Esophagus squamous epithelium (tissue), 5 donors: ENCODE results near the gene SETDB2. TPM values are rescaled to one million over a fixed set of nuclear protein-coding genes. Genes with fewer than 3 reads are reported as not detected.

Source experiments
- DNase-seq: peaks from one replicate; lab custom pipeline; 2025; lab: John Stamatoyannopoulos, UW
- H3K27ac ChIP-seq, 4 donors: fragments of 200-600 bp; sonication (generic); one replicate each; pipeline ENCODE4 v1.5.1; 2016 to 2019; ENCODE audit warnings: mild to moderate bottlenecking in 1 of 4
- H3K27me3 ChIP-seq, 4 donors: fragments of 200-600 bp; sonication (generic); 1 replicate in 3 of 4; 2 replicates in 1 of 4; pipeline versions ENCODE4 v1.5.1 to v1.6.0; 2017 to 2021; ENCODE audit warnings: antibody characterized with exemption in 1 of 4
- H3K36me3 ChIP-seq, 3 donors: fragments of 200-600 bp; sonication (generic); one replicate each; pipeline ENCODE4 v1.5.1; 2016 to 2019
- H3K4me1 ChIP-seq, 3 donors: fragments of 200-600 bp; sonication (generic); one replicate each; pipeline ENCODE4 v1.5.1; 2017 to 2019
- H3K4me3 ChIP-seq, 4 donors: fragments of 200-600 bp; sonication (generic); 1 replicate in 3 of 4; 2 replicates in 1 of 4; pipeline ENCODE4 v1.5.1; 2016 to 2019; ENCODE audit warnings: mild to moderate bottlenecking in 2 of 4, moderate library complexity in 1 of 4
- H3K9me3 ChIP-seq, 3 donors: fragments of 200-600 bp; sonication (generic); one replicate each; pipeline ENCODE4 v1.5.1; 2016 to 2019
- CTCF ChIP-seq, 6 experiments: fragments of 450-650 bp in 4 of 6; fragments of 200-600 bp in 2 of 6; sonication (generic) in 2 of 6; IDR thresholded peaks; one replicate each; pipeline ENCODE4 v1.5.1; 2016 to 2019; ENCODE audit warnings: antibody characterized with exemption in 6 of 6, mild to moderate bottlenecking in 4 of 6, moderate library complexity in 4 of 6
- POLR2A ChIP-seq, 4 donors: fragments of 450-650 bp; IDR thresholded peaks; one replicate each; pipeline ENCODE4 v1.6.1; 2017; ENCODE audit warnings: antibody characterized with exemption in 4 of 4, mild to moderate bottlenecking in 4 of 4, moderate library complexity in 3 of 4
- WGBS, 2 donors: methylation state at CpG; one replicate each; pipeline ENCODE4 v1.1.5; 2018; 5-methylcytosine and 5-hydroxymethylcytosine counted together
- intact Hi-C: fragments of 100-400 bp; cut with DNase I; formaldehyde crosslinking; loops from one replicate; pipeline ENCODE4 v1.15.0; 2022
- total RNA-seq, 4 donors: library from RNA; depleted of rRNA; stranded (reverse); fragments of >200 nt; gene quantifications; one replicate each; pipeline ENCODE4 v1.1.0, GENCODE V29; 2016
- donor health status: DM: yes; HTN: yes; CAD: no.

The SETDB2 gene
- total RNA-seq, 4 donors from 2014 or later: 2.3 to 9.0 (median 4.8) TPM

- TF ChIP-seq POLR2A (IDR thresholded peaks at IDR 0.05) (no peak), CTCF (IDR thresholded peaks at IDR 0.05) (no peak)
- intact Hi-C loops: no loop called here
- H3K36me3 ChIP-seq: peaks cover 0 to 84% (median 9%) of the 10 kb centered on the region in 3 donors
These were observed 68.5 kb downstream of the SETDB2 start for GRCh38 chr13:49512578-49512977.

GRCh38 chr13:49516467-49516866 is 72.4 kb downstream of the SETDB2 start:
- Histone ChIP-seq H3K27me3 (no peaks in the 10 kb centered on the region), H3K27ac (no peak overlapping the region), H3K9me3 (no peaks in the 10 kb centered on the region), H3K4me3 (no peak overlapping the region), H3K4me1 (no peaks in the 10 kb centered on the region), H3K36me3 (peaks cover 0 to 97% (median 9%) of the 10 kb centered on the region in 3 donors)
- no peak for DNase-seq
- intact Hi-C loops: no loop called here
- 91 to 97% methylated on average over 5 of the region's 5 CpGs for WGBS, 2 donors
- TF ChIP-seq POLR2A (IDR thresholded peaks at IDR 0.05) (no peak), CTCF (IDR thresholded peaks at IDR 0.05) (no peak)

More at GRCh38 chr13:49512578-49512977, 68.5 kb downstream of the SETDB2 start:
- H3K4me1 ChIP-seq: no peaks in the 10 kb centered on the region
- peaks cover 0 to 3% (median 0%) of the 10 kb centered on the region in 3 donors for H3K9me3 ChIP-seq
- H3K27me3 ChIP-seq: no peaks in the 10 kb centered on the region
- no peak for DNase-seq
- no peak overlapping the region for H3K27ac ChIP-seq
- 80 to 83% methylated on average over 2 of the region's 2 CpGs for WGBS, 2 donors
- no peak overlapping the region for H3K4me3 ChIP-seq

GRCh38 chr13:49517461-49517860 is 73.4 kb downstream of the SETDB2 start:
- 81 to 84% methylated on average over 6 of the region's 6 CpGs for WGBS, 2 donors
- H3K36me3 ChIP-seq: peaks cover 0 to 99% (median 9%) of the 10 kb centered on the region in 3 donors
- H3K27me3 ChIP-seq: no peaks in the 10 kb centered on the region
- intact Hi-C loops: no loop called here
- no peak for TF ChIP-seq POLR2A (IDR thresholded peaks at IDR 0.05)
- TF ChIP-seq CTCF (IDR thresholded peaks at IDR 0.05): no peak
- no peak for DNase-seq
- H3K4me3 ChIP-seq: no peak overlapping the region
- H3K9me3 ChIP-seq: no peaks in the 10 kb centered on the region
- H3K4me1 ChIP-seq: no peaks in the 10 kb centered on the region
- no peak overlapping the region for H3K27ac ChIP-seq

- Histone ChIP-seq H3K4me3 (no peak overlapping the region), H3K36me3 (peaks cover 0 to 96% (median 0%) of the 10 kb centered on the region in 3 donors), H3K9me3 (no peaks in the 10 kb centered on the region), H3K27me3 (no peaks in the 10 kb centered on the region), H3K27ac (no peak overlapping the region), H3K4me1 (no peaks in the 10 kb centered on the region)
- WGBS, 2 donors: 81 to 87% methylated on average over 4 of the region's 4 CpGs
- DNase-seq: no peak
- intact Hi-C loops: no loop called here
- TF ChIP-seq CTCF (IDR thresholded peaks at IDR 0.05) (no peak), POLR2A (IDR thresholded peaks at IDR 0.05) (no peak)
These were observed 77.2 kb downstream of the SETDB2 start for GRCh38 chr13:49521224-49521623.

GRCh38 chr13:49524740-49525501 is 80.8 kb downstream of the SETDB2 start:
- H3K4me3 ChIP-seq: no peak overlapping the region
- H3K4me1 ChIP-seq: no peaks in the 10 kb centered on the region
- H3K36me3 ChIP-seq: peaks cover 0 to 89% (median 0%) of the 10 kb centered on the region in 3 donors
- no peaks in the 10 kb centered on the region for H3K27me3 ChIP-seq
- no peak for TF ChIP-seq POLR2A (IDR thresholded peaks at IDR 0.05)
- TF ChIP-seq CTCF (IDR thresholded peaks at IDR 0.05): no peak
- H3K27ac ChIP-seq: no peak overlapping the region
- intact Hi-C loops: no loop called here
- no peak for DNase-seq
- H3K9me3 ChIP-seq: no peaks in the 10 kb centered on the region
- WGBS, 2 donors: 86 to 89% methylated on average over 5 of the region's 5 CpGs
